ENCODE measurements around the gene PGS1.

PGS1 gene

DNA sequence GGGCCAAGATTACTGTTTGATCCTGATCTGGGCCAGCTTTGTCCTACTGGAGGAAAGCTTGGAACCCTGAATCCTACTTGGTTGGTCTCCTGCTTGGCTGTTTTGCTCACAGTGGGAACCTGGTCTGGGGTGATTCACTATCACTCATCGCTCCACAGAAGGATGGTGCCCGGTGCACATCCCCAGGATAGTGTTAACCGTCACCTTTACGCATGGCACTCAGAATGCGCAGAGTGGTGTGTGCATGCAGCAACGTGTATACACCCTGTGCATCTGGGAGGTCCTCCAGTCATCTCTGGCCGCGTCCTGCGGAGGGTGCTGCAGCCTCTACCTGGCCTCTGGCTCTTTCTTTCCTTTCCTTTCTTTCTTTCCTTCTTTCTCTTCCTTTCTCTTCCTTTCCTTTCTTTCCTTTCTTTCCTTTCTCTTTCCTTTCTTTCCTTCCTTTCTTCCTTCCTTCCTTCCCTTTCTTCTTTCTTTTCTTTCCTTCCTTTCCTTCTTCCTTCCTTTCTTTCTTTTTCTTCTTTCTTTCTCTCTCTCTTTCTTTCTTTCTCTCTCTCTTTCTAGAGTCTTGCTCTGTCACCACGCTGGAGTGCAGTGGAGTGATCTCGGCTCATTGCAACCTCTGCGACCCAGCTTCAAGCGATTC is 31.7 kb upstream of the PGS1 start:
- DNase-seq (ENCODE audit: low read depth in 2 of 2): no peak

DNA sequence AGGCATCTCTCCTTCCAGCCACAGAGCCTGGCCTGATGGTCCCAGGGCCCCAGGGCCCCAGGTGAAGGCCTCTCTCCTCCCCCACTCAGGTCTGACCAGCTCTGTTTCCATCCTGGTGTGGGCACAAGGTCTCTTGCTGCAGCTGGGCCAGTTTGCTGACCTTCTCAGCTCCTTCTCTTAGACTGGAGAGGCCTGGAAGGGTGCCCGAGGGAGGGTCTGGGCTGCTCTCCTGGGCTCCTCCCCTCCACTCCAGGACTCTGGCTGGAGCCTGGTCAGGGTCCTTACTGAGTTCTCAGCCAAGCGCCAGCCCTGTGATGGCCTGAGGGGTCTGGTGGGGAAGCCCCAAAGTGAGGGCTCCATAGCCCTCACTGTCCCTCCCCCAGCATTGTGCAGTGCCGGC is 31.0 kb upstream of the PGS1 start:
- DNase-seq (ENCODE audit: low read depth in 2 of 2): no peak

DNA sequence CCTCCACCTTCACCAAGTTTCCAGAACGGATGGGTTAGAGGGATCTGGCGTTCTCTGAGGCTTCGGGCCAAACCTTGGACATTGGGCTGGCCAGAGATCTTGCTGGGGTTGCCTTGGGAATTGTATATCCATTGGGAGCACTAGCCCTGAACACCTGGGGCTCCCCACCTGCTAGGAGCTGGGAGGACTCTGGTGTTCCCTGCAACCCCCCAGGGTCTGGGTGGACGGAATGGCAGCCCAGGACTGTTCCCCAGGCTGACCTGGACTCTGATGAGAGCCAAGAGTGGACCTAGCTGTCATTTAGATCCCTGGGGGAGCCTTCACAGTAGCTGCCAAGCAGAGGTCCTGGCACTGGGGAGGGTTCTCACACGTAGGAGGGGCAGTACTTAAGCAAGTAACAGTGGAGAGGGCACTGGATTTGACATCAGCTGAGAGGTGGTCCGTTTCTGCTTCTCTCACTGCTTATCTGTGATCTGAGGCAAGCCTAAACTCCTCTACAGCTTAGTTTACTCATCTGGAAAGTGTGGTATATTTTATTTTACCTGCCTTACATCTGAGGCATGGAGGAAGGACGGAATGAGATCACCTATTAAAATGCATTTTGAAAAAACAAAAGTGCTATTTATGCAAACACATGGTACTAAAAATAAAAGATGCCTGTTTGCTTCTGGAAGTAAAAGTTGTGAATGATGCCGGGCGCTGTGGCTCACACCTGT is 30.2 kb upstream of the PGS1 start:
- no peak for DNase-seq (ENCODE audit: low read depth in 2 of 2)

DNA sequence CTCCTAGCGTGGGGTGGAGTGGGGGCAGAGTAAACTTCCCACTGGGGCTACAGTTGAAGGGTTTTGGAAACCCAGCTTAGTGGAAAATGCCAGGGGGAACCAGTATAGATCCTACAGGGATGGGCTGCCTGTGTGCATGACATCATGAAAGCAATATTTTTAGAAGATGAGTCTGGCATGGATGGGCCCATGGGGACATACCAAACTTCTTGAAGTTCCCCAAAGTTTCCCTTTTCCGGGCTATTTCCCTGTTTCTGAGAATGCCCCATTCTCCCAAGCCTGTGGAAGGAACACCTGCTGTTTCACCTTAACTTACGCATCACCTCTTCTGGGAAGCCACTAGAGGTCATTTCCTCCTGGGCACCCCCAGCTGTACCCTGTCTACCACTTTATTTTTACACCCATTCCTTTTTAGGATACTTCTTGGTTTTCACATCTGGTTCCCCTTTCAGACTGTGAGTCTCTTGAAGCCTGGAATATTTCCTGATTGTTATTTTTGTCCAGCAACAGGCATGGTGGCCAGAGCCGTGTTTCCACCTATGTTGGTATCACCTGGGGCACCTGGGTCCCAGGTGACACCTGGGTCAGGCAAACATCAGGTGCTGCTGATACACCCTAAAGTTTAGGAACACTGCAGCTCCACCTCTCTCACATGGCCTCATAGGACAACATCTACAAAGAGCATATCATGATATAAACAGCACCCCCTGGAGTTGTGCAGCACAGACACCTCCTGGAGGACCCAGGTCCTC is 28.4 kb upstream of the PGS1 start:
- no peak for DNase-seq (ENCODE audit: low read depth in 2 of 2)

DNA sequence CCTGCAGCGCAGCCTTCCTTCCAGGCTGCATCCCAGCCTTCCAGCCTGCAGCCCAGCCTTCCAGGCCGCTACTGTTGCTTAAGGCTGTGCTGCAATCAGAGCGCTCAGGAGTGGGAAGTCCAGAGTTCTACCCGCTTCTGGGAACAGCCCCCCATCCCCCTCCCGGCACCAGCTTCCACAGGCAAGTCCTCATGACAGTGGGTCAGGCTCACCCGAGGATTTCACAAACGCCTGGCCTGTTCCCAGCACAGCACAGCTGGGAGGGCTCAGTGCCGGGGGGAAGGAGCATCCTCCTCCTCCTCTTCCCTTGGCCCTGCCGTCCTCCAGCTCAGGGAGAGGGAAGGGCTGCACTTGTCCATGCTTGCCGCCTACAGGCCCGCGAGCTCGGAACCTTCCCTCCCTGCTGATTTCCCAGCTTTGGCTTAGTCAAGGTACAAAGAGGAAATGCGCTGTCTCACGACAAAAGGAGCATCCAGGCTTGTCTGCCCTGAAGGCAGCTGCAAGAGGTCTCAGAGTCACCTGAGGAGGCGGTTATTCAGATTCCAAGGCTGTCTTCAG is 26.9 kb upstream of the PGS1 start:
- peak; percentile 95 to 96 for DNase-seq (ENCODE audit: low read depth in 2 of 2)

DNA sequence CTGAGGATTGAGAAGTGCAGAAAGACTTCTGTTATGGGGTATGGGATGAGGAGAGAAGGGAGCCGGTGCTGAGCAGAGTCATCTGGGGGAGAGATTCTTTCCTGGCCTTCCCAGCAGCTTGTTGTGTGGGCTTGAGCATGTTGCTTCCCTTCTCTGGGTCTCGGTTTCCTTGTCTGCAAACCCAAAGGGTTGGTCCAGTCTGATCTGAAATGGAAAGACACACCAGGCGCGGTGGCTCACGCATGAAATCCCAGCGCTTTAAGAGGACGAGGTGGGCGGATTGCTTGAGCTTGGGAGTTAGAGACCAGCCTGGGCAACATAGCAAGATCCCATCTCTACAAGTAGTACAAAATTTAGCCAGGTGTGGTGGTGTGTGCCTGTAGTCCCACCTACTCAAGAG is 24.6 kb upstream of the PGS1 start:
- no peak for DNase-seq (ENCODE audit: low read depth in 2 of 2)

DNA sequence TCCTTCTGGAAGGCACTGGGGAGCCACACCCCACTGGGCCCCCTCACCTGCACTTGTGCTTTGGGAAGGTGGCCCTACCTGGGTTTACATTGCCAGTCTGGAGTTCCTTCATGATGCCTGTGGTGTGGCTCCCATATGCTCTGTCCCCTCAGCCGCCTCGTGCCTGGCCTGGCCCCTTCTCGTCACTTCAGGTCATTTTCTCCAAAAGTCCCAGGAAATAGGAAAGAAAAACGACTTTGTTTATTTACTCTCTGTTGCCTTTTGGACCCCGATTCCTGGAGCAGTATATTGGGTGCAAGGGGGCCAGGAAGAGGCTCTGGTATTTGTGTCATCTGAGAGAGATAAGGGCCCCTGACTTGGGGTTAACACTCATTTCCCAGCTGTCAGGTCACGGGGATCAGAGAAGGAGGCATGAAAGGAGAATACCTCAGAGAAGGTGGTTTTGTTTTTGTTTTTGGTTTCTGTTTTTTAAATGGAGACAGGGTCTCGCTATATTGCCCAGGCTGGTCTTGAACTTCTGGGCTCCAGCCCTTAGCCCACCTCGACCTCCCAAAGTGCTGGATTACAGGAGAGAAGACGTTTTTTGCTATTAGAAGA is 23.3 kb upstream of the PGS1 start:
- no peak for DNase-seq (ENCODE audit: low read depth in 2 of 2)

DNA sequence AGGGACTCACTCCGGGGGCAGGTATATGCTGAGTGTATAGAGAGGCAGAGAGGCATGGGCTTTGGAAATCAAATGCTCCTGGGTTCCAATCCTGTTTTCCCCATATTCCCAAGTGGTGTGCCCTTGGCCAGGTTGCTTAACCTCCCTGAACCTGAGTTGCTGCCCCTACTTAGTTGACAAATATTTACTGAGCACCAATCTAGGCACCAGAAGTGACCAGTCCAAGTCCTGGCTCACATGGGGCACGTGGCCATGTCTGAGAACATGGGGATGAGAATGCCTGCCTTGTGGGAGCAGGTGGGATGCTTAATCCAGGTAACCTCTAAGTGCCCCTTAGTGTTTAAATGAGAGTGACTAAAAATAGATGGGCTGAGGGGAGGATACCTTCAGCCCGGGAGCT is 22.7 kb upstream of the PGS1 start:
- DNase-seq (ENCODE audit: low read depth in 2 of 2): no peak

DNA sequence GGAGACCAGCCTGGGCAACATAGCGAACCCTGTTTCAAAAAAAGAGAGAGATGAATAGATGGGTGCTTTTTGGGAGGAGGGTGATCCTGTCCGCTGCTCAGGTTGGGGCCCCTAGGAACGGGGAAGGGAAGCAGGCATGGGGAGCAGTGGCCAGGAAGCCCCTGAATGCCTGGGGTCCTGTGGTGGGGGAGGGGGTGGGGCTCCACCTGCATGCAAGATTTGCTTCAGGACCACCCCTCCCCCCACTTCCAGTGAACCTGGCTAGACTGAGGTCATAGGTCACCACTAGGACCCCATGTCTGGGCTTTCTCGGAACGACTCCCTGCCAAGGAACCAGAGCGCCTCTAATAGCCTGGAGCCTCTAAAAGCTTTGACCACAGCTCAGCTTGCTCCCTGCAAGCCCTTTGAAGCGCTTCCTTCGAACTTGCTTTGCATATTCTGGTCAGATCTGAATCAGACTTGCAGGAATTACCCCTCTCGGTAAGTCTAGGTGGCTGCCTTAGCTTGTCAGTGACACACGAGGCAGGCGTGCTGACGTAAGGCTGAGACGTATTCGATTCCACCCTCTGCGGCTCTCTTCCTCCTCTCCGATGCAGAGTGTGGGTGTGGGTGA is 22.2 kb upstream of the PGS1 start:
- DNase-seq (ENCODE audit: low read depth in 2 of 2): peak in 1 of 2 experiments; percentile 45

DNA sequence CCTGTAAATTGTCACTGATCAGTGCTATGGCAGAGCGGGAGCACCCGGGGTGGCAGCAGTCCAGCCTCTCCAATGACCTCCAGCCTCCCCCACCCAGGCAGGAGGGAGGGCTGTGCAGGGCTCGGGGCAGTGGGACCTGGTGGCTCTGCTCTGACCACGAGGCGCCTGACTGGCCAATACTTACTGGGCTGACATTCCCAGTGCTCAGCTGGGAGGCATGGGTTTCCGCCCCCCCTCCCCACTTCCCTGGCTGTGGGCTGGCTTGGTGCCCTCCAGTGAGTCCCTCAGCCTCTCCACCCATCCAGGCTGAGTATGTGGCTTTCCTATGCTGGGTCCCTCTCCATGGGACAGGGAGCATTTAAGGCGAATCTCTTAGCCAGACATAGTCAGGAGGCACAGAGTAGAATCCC is 21.3 kb upstream of the PGS1 start:
- no peak for DNase-seq (ENCODE audit: low read depth in 2 of 2)

DNA sequence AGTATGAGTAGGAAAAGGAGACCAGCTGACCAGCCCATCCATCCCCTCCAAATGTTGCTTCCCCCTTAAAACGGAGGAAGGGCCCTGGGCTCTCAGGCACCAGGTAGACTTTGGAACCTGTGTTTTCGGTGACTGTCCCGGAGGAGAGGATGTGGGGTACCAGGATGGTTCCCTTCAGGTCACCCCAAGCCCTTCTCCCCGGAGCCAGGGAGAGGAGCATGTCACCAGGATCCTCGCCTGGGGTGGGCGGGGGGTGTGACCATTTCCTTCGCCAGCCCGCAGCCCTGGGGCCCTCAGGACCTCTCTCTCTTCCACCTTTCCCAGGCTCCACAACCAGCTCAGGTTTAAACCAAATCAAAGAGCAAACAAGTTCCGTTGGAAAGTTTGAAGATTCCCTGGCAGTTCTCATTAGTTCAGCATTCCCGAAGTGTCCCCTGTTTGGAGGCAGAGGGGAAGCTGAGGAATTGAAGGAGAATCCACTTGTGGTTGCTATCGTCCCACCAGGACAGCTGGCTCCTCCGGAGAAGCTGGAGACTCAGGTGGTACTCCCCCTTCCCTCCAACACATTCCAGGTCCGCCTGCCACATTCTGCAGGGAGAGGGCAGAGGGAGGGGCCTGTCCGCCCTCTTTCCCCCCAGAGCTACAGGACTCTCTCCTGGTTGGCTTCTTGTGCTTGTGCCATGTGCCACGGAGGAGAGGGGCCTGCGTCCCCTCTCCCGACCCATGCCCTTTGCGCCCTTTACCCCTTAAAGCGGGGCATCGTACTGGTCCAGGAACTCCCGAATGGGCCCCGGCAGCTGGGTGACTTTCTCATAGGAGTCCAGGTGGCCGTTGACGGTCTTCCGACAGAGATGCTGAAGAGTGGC is 20.5 kb upstream of the PGS1 start:
- DNase-seq (ENCODE audit: low read depth in 2 of 2): no peak

DNA sequence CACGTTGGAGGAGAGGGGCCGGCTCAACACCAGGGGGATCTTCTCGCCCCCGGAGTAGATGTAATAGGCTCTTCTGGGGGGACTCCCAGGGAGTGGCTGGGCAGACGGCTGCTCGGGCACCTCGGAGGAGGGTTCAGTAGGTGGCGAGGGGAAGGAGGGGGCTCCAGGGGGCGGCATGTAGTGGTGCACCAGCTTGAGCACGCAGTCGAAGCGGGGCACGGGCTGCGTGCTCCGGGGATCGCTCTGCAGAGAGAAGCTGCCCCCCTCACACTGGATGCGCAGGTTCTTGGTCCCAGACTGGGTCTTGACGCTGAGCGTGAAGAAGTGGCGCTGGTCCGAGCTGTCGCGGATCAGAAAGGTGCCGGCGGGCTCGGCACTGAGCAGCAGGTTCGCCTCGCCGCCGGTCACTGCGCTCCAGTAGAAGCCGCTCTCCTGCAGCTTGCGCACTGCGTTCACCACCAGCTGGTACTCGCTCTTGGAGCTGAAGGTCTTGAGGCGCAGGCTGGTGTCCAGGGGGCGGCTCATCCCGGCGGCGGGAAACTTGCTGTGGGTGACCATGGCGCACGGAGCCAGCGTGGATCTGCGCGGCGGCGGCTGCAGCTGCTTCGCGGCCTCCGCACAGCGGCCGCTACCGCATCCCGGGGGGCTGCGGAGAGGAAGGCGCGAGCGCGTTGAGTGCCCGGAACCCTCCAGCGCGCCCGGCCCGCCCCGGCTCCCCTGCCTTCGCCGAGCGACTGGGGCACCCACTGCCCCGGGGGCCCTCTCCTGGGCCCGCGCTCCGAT is 19.7 kb upstream of the PGS1 start:
- no peak for DNase-seq (ENCODE audit: low read depth in 2 of 2)

DNA sequence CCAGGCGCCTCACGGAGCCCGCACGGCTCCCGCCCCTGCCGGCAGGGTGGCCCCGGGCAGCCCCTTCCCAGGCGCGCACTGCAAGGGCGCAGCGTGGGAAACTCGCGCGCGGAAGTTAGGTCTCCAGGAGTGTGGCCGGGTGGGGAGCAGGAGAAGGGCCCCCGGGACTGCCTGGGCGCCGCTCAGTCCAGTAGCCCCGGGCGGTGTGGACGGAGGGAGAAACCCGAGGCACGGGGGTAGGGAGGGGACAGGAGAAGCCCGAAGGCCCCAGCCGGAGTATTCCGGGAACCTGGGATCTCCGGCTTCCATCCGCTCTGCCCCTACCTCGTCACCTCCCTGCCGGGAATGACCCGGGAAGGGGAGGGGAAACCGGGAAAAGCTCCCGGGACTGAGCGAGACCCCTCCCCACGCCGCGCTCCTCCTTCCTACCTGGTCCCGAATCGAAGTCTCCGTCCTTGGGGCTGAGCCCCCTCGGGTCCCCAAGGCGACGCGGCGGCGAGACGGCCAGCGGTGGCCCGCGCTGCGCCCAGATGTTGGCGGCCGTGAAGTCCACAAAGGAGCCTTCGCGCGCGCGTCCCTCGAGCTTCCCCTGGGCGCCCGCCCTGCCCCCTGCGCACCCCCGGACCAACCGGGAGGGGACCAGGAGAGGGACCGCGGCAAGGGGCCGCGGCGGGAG is 19.0 kb upstream of the PGS1 start:
- no peak for DNase-seq (ENCODE audit: low read depth in 2 of 2)

DNA sequence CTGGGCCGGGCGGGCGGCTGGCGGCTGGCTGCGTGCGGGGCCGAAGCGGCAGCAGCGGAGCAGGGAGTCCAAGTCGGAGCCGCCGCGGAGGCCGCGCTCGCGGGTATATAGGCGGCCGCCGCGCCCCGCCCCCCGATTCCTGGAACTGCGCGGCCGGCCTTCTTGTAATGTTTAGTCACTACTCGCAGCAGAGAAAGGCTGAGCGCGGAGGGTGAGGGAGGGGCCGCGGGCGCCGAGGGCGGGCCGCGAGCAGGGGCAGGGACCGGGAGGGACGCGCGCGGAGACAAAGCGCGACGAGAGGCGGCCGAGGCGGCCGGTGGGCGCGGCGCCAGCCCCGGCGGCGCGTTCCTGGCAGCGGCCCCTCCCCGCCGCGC is 18.5 kb upstream of the PGS1 start, which contains the start of gene SOCS3:
Gene SOCS3 (minus strand): TSS at position 81 of the 374 bp plus-strand sequence. CDS start 982 bp downstream, outside the sequence.
- DNase-seq (ENCODE audit: low read depth in 2 of 2): peak; percentile 97

DNA sequence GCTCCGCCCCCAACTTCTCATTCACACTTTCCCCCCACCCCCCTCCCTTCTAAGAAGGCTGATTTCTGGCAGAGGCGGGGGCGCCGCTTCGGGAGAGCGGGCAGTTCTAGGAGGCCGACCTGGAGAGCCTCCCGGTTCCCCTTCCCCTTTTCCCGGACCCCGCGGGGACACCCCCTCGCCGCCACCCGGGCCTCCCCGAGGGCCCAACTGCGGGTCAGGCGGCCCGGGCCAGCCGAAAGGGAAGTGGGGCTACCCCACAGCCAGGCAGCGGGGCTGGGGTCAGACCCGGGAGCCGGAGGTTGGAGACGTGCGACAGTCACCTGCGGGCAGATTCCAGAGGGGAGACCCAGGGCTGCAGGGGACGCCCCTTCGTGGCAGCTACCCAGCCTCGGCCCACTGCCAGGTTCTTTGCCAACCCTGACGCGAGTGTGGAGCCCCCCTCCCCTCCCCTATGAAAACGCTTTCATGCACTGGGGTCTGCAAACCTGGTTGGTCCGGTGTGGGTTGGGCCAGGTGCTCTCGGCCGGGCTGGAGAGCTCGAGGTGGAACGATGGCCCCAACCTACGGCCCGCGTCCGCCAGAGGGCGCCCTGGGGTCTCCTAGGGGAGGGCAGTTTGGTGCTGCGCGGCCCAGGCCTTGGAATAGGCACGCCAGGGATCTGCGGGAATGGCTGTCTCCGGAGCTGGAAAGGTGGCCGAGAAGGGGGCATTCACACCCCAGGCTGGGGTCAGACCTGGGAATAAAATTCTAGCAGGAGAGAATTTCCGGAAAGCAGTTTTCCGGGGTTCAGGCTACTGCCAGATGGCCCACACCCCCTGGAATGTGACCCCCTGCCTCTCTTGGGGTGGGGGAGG is 17.9 kb upstream of the PGS1 start:
- DNase-seq (ENCODE audit: low read depth in 2 of 2): peak in 1 of 2 experiments; percentile 47

DNA sequence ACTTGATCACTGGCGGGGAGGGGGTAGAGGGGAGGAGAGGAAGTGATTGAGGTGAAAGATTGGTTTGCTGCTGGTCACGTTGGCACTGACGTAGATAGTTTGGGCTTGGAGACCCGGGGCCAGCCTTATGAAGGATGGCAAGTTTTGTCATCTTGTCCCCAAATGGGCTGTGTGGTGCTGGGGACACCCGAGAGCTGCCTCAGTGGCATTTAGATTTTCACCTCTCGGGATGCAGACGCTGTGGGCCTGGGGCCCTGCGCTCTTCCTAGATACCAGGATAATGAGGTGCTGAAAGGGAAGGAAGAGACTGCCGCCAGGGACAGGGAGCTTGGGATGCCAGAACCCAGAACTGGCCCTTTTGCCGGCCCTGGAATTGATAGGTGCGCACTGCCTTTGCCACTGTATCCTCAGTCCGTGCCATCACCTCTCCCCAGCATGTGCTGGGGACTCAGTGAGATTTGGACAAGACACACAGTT is 17.2 kb upstream of the PGS1 start:
- no peak for DNase-seq (ENCODE audit: low read depth in 2 of 2)

DNA sequence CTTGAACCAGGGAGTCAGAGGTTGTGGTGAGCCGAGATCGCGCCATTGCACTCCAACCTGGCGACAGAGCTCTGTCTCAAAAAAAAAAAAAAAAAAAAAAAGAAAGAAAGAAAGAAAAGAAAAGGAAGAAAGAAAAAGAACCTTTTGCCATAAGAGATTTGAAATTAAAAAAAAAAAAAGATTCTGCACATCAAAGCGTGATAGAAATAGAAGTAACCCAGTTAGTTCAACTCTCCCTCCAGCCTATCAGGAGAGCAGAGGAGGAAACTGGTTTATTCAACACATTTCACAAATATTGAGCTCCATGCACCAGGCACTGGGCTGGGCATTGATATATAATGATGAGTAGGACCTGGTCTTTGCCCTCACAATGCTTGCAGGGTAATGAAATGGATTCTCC is 16.2 kb upstream of the PGS1 start:
- no peak for DNase-seq (ENCODE audit: low read depth in 2 of 2)

DNA sequence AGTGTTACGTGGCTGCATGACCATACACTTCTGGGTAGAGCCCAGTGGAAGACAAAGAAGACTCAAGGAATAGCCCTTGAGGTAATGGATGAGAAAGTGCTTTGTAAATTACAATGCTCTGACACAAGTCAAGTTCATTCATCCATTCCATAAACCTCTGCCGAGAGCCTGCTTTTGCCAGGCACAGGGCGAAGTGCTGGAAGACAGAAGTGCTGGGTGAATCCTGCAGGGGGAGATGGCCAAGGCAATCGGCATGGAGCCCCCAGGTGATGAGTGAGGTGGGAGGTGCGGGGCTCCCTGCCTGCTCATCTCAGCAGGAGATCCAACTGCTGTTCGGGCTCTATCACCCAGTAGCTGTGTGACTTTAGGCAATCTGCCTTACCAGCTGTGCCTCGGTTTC is 15.8 kb upstream of the PGS1 start:
- DNase-seq (ENCODE audit: low read depth in 2 of 2): no peak
